HuH-7 (cell line): Measurements from ENCODE around the gene GPR4.
A peak's percentile ranks its signal among the peaks of the same experiment; 100 is the strongest.
"Not testable (repeated sequence)": the region's sequence is repeated elsewhere in the genome, so short reads cannot be mapped to it uniquely, and the experiment has no call there.

Experiments
- DNase-seq: peaks from one replicate; pipeline ENCODE4 v3.0.0; 2011; ENCODE audit warnings: low spot score

GPR4 gene

DNA sequence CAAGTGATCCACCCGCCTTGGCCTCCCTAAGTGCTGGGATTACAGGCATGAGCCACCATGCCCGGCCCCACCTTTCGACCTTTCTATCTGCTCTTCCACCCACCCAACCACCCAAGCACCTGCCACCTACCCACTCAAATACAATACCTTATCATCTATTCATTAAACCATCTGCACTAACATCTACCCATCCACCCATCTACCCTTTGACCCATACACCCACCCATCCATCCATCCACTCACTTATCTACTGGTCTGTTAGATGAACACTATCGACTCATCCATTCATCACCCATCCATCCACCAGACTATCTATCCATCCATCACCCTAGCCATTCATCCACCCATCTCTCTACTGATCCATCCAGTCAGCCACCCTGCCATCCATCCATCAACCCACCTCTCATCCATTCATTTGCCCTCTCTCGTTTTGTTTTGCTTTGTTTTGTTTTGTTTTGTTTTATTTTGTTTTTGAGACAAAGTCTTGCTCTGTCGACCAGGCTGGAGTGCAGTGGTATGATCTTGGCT is 20.0 kb upstream of the GPR4 start:
- DNase-seq, result no peak

DNA sequence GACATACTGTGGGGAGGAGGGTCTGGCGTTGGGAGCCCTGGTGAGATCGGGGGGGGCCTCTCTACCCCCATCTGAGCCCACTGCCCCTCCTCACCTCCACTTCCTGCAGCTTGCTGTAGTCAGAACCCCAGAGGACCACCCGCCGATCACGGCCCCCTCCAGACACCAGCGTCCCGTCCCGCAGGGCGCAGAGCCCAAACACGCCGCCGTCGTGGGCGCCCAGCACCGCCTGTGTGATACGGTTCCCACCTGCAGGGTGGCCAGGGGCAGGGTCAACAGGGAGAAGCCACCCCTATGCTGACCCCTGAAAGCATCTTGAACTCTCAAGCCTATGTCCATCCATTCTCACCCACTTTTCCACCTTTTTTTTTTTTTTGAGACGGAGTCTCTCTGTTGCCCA is 19.4 kb upstream of the GPR4 start:
- no peak for DNase-seq

DNA sequence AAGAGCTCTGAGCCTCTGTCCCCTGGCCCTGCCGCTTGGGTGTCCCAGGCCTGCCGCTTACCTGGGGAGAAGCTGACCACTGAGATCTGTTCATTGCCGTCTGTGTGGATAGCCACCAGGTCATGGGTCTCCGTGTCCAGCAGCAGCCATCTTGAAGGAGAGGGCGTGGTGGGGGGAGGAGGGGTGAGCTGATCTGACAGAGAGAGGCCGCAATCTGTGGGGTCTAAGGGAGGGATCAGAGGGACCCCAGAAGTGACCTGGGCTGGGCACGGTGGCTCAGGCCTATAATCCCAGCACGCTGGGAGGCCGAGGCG is 14.6 kb upstream of the GPR4 start:
- DNase-seq, result no peak

DNA sequence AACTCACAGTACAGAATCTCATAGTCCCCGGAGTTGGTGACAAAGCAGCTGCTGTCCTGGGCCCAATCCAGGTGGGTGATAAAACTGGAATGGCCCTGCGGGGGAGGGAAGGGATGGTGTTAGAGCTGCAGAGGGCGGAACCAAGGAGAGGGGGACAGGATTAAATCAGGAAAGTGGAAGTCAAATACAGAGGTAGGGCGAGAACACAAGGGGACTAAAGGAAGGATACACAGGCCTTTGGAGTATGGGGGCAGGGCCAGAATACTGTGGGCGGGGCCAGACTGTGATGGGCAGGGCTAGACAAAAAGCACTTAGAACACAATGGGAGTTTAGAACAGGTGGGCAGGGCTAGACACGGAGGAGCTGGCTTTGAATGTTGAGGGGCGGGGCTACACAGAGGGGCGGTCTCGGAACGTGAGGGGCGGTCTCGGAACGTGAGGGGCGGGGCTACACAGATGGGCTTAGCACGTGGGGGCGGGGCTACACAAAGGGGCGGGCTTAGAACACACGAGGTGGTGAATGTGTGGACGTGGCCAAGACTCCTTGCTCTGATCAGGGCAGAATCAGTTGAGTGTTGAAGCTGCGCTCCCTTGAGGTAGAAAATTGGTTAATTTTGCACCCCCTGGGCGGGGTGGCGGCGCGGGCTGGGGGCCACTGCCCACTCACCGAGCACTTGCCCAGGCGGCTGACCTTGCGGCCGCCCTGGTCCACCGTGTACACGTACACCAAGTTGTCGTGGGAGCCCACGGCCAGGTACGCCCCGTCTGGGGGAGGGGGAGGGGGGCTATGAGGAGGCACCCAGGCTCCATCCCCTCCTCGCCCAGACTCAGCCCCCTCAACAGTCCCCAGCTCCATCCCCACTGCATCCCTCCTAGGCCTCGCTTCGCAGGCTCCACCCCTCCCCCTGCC is 14.0 kb upstream of the GPR4 start:
- peak; percentile 65 for DNase-seq

DNA sequence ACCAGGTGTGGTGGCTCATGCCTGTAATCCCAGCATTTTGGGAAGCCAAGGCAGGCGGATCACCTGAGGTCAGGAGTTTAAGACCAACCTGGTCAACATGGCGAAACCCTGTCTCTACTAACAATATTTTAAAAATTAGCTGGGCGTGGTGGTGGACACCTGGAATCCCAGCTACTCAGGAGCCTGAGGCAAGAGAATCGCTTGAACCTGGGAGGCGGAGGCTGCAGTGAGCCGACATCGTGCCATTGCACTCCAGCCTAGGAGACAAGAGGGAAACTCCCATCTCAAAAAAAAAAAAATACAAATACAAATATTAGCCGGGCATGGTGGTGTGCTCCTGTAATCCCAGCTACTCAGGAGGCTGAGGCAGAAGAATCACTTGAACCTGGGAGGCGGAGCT is 13.0 kb upstream of the GPR4 start:
- not testable (repeated sequence) for DNase-seq

DNA sequence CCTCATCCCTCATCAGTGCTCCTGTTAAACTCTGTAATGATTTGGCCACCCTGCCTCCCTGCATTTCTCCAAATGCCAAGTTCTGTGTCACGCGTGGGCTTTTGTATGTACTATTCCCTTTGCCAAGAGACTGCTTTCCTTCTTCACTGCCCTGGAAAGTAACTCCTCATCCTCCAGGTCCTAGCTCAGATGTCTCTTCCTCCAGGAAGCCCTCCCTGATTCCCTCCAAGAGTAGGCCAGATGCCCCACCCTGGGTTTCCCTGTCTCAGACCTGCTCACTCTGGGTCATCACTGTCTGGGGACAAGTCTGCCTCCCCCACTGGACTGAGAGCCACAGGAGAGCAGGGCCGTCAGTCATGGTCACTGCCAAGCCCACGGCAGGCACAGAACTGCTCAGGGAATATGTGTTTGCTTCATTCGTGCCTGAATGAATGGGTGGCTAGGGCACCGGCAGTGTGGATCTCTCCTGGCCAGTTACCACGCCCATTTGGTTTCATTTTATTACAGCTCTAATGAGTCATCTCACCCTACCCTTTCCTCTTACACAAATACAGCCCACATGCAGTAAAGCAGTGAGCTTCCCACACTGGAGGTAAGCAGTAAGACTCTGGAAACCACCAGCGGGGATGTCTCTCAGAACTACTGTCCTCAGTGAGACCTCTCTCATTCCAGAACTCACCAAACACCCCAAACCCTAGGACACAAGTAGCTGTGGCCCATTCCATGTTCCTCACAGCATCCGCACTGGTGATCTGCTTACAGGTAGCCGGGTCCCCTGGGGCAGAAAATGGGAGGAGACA is 12.1 kb upstream of the GPR4 start:
- peak; percentile 80 for DNase-seq

DNA sequence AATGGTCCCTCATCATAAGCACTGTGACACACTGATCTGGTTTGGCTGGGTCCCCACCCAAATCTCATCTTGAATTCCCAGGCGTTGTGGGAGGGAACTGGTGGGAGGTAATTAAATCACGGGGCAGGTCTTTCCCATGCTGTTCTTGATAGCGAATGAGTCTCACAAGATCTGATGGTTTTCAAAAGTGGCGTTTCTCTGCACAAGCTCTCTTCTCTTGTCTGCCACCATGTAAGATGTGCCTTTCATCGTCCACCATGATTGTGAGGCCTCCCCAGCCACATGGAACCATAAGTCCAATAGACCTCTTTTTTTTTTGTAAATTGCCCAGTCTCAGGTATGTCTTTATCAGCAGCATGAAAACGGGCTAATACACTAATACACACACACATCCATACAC is 6.9 kb upstream of the GPR4 start:
- no peak for DNase-seq

DNA sequence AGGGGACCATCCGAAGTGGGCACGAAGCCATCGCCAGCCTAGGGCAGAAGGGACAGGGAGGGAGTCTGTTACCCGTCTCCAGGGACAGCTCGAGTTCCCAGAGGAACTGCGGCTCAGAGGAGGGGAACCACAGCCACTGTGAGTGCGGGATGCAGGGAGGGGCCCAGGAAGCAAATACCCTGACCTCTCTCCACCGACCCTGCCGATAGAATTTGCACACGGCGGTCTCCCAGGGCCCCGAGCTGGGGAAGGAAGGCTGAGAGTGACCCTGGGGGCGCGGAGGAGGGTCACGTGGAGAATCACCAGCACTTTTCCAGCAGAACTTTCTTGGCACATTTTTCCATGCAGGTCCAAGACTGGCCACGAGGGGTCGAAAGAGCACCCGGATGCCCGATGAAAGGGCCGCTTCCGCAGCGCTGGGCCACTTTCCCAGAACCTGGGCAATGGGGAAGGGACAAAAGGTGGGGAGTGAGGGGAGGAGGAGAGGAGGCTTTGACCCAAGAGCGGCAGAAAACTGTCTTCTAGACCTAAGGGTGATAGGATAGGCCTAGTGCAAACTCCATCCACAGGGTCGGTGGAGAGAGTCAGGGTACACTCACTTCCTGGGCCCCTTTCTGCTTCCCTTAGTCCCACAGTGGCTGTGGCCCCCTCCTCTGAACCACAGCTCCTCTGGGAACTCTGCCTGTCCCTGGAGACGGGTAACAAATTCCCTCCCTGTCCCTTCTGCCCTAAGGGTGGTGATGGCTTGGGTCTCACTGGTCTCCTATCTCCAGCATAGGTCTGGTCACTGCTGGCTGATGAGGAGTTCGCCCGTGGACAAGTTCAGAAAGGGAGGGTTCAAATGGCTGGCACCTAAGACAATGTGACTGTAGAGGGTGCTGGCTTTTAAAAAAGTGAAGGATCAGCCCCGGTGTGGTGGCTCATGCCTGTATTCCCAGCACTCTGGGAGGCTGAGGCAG is 5.3 kb upstream of the GPR4 start:
- DNase-seq, result peak; percentile 86

DNA sequence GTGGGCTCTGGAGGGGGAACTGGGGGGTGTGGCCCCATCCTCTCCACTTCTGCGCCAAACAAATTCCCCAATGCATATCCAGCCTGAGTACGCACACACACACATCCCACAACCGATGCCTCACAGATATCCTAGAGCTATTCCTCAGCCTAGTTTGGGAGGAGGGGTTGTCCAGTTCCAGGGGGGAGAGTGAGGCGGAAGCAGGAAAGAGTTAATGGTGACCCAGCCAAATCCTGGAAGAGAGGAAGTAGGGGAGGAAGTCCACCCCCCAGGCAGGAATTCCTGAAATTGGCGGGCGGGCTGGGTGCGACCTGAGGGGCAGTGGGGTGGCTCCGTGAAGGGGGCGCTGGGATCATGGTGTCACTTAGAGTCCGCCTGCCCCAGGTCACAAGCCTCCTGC is 897 bp downstream of the GPR4 start:
- DNase-seq, result no peak

DNA sequence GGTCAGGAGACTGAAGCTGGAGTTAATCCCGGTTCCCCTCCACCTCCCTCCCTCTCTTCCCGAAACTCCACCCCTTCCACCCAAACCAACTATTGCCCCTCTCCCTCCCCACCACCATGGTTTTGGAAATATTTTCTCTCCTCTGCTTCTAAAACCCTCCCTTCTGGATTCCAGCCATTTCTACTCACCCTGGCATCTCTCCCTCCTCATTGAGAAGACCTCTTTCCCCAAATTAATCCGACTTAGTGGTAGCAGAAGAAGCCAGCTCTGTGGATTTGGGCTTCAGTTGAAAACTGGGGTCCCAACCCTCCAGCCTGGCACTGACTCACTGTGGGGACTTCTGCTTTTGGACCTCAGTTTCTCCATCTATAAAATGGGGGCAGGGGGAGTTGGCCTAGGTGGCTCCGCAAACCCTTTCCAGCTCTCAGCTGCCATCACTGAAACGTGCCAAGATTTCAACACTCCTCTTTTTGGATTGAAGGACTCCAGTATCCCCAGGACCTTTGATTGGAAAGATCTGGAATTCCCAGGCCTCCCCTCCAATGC is 1.6 kb downstream of the GPR4 start:
- no peak for DNase-seq

DNA sequence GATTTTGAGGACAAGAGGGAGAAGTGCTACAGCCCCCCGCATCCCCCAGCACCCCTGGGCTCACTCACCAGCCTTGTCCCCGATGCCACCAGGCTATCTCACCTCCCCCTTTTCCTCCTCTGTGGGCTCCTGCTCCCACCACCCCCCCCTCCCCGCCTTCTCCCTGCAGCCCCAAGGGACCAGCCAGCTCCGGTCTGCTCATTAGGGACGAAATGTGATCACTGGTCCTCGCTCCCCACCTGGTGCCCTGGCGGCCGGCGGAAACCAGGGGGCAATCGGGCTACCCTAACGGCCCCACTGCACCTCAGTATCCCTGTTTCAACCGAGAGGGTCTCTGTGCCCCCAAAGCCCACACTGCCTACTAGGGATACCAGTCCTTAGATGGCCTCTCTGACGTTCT is 2.7 kb downstream of the GPR4 start:
- DNase-seq, result no peak

DNA sequence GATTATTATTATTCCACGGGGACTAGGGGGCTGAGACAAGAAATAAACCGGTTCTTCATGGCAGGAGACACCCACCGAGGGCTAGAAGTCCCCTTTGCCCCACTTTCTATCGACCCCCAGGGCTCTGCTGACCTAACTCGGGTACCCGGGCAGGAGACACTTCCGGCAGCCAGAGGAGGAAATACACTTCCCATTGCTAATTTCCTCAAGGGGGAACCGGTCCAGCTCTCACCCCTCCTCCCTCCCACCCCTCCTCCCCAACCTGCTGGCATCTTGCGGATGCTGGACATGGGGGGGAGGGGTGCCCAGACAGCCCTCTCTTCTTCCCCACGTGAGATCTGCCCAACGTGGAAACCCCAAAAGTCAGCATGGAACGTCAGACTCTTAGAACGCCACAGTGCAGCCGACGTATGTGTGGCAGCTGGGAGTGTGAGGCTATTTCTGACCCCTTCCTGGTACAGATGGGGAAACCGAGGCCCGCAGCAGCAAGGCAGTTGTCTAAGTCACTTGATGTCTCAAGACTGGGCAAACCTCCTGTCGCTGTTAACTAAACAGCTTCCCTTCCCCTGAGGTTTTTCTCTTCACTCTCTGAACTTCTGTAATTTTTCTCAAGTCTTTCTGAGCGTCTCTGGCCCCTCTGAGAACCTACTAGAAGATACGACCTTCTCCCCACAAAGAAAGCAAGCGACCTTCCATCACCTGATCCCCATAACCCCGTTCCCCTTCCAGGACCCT is 3.6 kb downstream of the GPR4 start:
- no peak for DNase-seq

DNA sequence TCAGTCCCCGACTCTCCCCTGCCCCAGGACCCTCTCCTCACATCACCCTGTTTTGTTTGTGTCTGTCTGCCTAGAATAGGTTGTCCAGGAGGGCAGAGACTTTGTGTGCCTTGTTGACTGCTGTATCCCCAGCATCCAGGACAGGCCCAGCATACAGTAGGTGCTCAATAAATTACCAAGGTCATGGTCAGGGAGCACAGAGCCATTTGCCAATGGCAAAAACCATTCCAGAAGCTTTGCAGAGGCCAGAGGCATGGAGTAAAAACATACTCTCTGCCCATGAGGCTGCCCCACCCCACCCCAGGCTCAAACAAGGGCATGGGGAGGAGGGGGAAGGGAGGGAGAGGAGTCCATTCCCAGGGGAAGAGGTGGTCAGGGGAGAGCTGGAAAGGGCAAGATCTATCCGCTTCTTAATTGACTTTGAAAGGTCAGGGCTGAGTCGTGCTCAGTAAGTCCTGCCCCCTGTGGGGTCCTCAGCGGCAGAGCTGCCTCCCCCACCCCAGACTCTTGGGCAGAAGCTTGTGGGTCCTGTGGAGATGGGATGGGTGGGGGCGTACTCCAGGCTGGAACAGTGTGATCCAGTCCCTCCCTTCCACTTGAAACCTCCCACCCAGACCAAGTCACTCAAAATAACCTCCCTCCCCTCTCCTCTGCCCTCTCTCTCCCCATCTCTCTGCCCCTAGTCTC is 4.4 kb downstream of the GPR4 start:
- no peak for DNase-seq

DNA sequence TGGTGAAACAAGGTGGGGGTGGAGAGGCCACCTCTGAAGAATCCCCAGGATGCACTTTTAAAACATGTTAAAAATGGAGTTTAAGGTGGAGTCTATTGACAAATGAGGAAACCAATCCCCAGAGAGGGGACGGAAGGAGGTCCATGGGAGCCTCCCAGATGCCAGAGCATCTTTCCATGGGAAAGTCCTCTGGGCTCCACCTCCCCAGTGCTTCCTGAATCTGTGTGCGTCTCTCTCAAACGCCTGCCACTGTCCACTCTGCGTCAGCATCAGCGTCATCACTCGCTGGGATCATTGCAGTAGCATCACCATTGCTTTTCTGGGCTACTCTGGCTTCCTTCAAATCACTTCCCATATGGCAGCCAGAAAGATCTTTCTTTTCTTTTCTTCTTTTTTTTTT is 6.2 kb downstream of the GPR4 start:
- no peak for DNase-seq

DNA sequence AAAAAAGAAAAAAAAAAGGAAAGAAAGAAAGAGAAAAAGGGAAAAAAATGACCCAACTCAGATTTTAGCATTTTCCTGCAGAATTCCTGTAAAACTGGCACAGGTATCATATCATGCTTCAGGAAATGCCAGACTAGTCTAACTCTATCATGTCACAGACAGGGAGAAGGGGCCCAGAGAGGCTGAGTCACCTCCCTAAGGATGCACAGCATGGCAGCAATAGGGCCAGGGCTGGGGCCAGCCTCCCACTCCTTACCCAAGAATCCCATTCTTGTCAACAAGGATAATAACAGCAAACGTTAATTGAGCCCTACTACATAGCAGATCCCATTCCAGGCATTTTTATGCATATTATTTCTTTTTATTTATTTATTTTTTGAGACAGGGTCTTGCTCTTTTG is 8.5 kb downstream of the GPR4 start:
- no peak for DNase-seq

DNA sequence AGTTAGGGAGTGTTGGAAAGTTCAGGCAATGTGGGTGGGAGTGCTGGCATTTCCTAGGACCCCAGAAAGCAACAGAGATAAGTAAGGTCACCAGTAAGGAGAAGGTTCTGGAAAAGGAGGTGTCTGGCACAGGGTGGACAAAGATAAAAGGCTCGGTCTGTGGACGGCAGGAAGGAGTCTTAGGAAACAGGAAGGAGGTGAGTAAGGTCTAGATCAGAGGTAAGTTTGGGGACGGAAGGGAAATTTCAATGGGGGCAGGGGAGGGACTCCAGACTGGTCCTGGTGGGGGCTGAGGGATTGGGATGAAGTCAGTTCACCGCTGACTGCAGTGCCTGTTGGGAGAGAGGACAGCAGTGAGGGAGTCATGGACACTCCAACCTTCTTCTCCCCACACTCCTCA is 9.6 kb downstream of the GPR4 start:
- DNase-seq, result no peak

DNA sequence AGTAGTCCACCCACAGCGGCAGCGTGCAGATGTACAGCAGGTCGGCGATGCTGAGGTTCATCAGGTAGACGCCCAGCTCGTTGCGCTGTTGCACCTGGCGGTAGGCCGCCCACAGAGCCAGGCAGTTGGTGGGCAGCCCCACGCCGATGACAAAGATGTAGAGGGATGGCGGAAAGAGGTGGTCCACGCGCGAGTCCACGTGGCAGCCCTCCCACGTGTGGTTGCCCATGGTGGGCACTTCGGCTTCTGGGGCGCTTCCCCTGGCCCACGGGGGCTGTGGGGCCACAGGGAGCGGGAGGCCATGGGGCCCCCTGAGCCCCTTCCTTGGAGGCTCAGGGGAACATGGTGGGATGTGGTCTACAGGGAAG is 10.4 kb downstream of the GPR4 start:
- DNase-seq, result no peak

DNA sequence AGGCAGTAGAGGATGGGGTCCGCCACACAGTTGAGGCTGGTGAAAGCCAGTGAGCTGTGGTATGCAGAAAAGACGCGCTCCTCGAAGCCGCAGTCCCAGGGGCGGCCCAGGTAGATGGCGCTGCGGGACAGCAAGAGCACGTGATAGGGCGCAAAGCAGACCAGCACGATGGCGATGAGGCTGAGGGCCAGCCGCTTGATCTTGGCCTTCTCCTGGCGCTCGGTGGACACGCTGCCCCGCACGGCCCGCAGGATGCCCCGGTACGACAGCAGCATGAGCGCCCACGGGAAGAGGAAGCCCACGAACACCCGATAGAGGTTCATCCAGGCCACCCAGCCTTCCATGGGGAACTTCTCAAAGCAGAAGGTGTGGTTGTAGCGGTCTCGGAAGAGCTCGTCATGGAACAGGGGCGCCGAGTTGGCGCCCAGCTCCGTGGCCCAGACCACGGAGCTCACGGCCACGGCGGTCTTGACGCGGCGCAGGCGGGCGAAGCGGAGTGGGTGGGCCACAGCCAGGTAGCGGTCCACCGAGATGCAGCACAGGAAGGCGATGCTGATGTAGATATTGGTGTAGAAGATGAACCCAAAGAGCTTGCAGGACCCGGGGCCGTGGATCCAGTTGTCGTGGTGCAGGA is 10.9 kb downstream of the GPR4 start:
- DNase-seq, result peak; percentile 92

DNA sequence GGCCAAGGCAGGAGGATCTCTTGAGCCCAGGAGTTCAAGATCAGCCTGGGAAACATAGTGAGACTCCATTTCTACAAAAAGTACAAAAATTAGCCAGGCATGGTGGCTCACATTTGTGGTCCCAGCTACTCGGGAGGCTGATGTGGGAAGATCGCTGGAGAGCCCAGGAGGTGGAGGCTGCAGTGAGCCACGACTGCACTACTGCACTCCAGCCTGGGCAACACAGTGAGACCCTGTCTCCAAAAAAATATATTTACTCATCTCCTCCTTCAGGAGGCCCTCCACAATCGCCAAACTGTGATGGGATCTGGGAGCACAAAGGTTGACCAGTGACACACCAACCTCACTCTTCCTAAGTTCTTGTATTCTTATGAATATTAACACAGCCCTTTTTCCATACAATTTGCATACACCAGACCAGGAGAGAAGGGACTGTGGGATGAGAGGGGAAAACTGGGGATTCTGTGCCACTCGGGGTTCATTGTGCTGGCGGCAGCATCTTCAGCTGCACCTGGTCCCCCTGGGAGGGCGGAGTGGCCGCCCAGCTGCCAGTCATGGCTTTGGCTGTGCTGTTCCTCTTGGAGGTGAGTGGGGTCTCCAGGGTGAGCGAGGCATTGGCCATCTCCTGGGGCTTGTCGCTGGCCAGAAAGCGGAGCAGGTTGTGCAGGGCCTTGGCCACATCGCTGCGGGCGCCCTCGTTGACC is 11.6 kb downstream of the GPR4 start:
- no peak for DNase-seq
